GM12801 (cell line): Measurements from ENCODE around the gene RNF217.

Source experiments
- CTCF ChIP-seq: IDR thresholded peaks from one replicate; pipeline ENCODE4 v1.5.1; 2011; ENCODE audit warnings: control low read depth; ENCODE audit not compliant: insufficient read length; ENCODE audit errors: extremely low read depth

RNF217 gene

GRCh38 chr6:124986164-124986563 lies 23.9 kb downstream of the RNF217 start:
- TF ChIP-seq CTCF, result no peak

- no peak for TF ChIP-seq CTCF
These were observed 25.1 kb downstream of the RNF217 start for GRCh38 chr6:124987291-124987690.

DNA sequence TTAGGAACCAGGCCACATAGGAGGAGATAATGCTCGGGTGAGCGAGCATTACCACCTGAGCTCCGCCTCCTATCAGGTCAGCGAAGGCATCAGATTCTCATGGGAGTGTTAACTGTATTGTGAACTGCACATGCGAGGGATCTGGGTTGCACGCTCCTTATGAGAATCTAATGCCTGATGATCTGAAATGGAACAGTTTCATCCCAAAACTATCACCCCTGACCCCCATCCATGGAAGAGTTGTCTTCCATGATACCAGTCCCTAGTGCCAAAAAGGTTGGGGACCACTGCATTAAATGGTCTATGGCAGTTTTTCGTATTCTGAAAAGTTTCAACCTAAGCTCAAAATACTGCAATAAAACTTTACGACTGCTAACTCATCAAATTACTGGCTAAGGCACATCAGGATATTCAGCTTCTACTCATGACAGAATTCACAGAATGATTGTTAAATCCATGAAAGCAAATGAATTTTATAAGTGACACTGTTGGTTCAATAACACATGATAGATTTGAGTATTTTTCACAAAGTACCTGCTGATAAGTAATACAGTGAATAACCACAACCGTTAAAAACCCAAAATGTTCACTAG lies 25.9 kb downstream of the RNF217 start:
- TF ChIP-seq CTCF, result no peak

GRCh38 chr6:124989136-124989983 lies 27.1 kb downstream of the RNF217 start:
- no peak for TF ChIP-seq CTCF

- TF ChIP-seq CTCF, result no peak
These were observed 28.8 kb downstream of the RNF217 start for GRCh38 chr6:124990988-124991387.

- TF ChIP-seq CTCF, result no peak
These were observed 29.6 kb downstream of the RNF217 start for GRCh38 chr6:124991764-124992295.

DNA sequence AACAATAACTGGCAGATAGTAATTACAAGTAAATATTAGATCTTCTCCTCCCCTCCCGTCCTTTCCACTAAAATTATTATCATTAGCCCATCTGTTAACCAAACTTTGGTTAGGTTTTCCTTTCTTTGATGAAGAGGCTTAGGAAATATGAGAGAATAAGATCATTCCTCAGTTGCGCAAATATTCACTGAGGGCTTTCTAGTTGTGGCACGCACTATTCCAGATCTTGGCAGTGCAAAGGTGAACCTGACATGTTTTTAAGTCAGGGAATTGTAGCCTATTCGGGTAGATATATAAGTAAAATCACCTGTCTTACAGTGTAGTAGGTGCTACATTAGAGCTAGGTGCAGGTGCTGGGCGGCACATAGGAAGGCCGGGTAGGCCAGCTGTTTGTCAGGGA lies 31.1 kb downstream of the RNF217 start:
- no peak for TF ChIP-seq CTCF
